Measurements from ENCODE around the gene OR2F1. TPM values are rescaled to one million over a fixed set of nuclear protein-coding genes. Genes with fewer than 3 reads are reported as not detected.

The OR2F1 gene
- total RNA-seq, 1 donor from 2014 or later = not detected

- intact Hi-C loops (cut with DNase I) = no loop called here
- H3K27me3 ChIP-seq = no peaks in the 10 kb centered on the region
- H3K4me3 ChIP-seq = no peak overlapping the region
- DNase-seq (ENCODE audit: low spot score in 2 of 2) = no peak
- no peak for TF ChIP-seq CTCF (IDR thresholded peaks at IDR 0.05)
- no peak overlapping the region for H3K27ac ChIP-seq
- no peaks in the 10 kb centered on the region for H3K4me1 ChIP-seq
- H3K36me3 ChIP-seq = no peaks in the 10 kb centered on the region
- H3K9me3 ChIP-seq = peaks cover 0 to 6% of the 10 kb centered on the region in 2 donors
Observed at GRCh38 chr7:143929224-143929920, 25.3 kb upstream of the OR2F1 start.

- no peak for TF ChIP-seq CTCF (IDR thresholded peaks at IDR 0.05)
- peaks cover 0 to 3% of the 10 kb centered on the region in 2 donors for H3K4me1 ChIP-seq
- peaks cover 0 to 6% of the 10 kb centered on the region in 2 donors for H3K9me3 ChIP-seq
- no peak overlapping the region for H3K27ac ChIP-seq
- H3K27me3 ChIP-seq = no peaks in the 10 kb centered on the region
- no peak overlapping the region for H3K4me3 ChIP-seq
- no peaks in the 10 kb centered on the region for H3K36me3 ChIP-seq
- intact Hi-C loops (cut with DNase I) = no loop called here
- DNase-seq (ENCODE audit: low spot score in 2 of 2) = no peak
Observed at GRCh38 chr7:143931739-143932138, 22.9 kb upstream of the OR2F1 start.

- no peak within 1 kb of the TSS for H3K4me3 ChIP-seq
- no peaks in the 10 kb centered on the region for H3K27me3 ChIP-seq
- intact Hi-C loops (cut with DNase I) = no loop called here
- no peak for TF ChIP-seq CTCF (IDR thresholded peaks at IDR 0.05)
- H3K9me3 ChIP-seq = peaks cover 0 to 6% of the 10 kb centered on the region in 2 donors
- no peaks in the 10 kb centered on the region for H3K36me3 ChIP-seq
- H3K27ac ChIP-seq = no peak within 1 kb of the TSS
- no peak for DNase-seq (ENCODE audit: low spot score in 2 of 2)
- H3K4me1 ChIP-seq = peaks cover 0 to 3% of the 10 kb centered on the region in 2 donors
Observed at GRCh38 chr7:143934526-143935325, 19.9 kb upstream of the OR2F1 start, which contains the start of gene OR2F2. OR2F2 (plus strand) TSS chr7:143935233; CDS start chr7:143935233, 0 bp downstream.

- H3K4me1 ChIP-seq = peaks cover 0 to 3% of the 10 kb centered on the region in 2 donors
- no peak overlapping the region for H3K4me3 ChIP-seq
- intact Hi-C loops (cut with DNase I) = no loop called here
- TF ChIP-seq CTCF (IDR thresholded peaks at IDR 0.05) = no peak
- H3K27ac ChIP-seq = no peak overlapping the region
- H3K27me3 ChIP-seq = no peaks in the 10 kb centered on the region
- H3K9me3 ChIP-seq = peaks cover 0 to 6% of the 10 kb centered on the region in 2 donors
- DNase-seq (ENCODE audit: low spot score in 2 of 2) = no peak
- H3K36me3 ChIP-seq = no peaks in the 10 kb centered on the region
Observed at GRCh38 chr7:143936087-143937009, 18.3 kb upstream of the OR2F1 start.

All from ascending aorta (tissue), 2 donors.